Stimulated activated CD4-positive, alpha-beta T cell treated with anti-CD3 and anti-CD28 coated beads, Interleukin-4, amount 100 ng/mL, for 48 hours (primary cell): ENCODE results near the gene CHIT1.

Experiments
- DNase-seq, 2 donors: peaks; one replicate each; pipeline ENCODE4 v3.0.0-alpha.2; 2020; ENCODE audit warnings: low read depth in 2 of 2

CHIT1 gene

GRCh38 chr1:203189951-203190352, 39.5 kb downstream of the CHIT1 start:
- no peak for DNase-seq

- DNase-seq, result no peak
These were observed 40.7 kb downstream of the CHIT1 start for GRCh38 chr1:203188686-203189232.

GRCh38 chr1:203187689-203188264, 41.7 kb downstream of the CHIT1 start:
- DNase-seq, result no peak

- DNase-seq, result no peak
These were observed 42.2 kb downstream of the CHIT1 start for GRCh38 chr1:203187304-203187685.

GRCh38 chr1:203186446-203187303, 42.8 kb downstream of the CHIT1 start, which contains the start of gene CHI3L1:
TSS of gene CHI3L1 (minus strand) at chr1:203186704. CDS start at chr1:203186623, 81 bp downstream.
- no peak for DNase-seq

- no peak for DNase-seq
These were observed 43.4 kb downstream of the CHIT1 start for GRCh38 chr1:203186091-203186445.

- DNase-seq, result no peak
These were observed 43.9 kb downstream of the CHIT1 start for GRCh38 chr1:203185585-203185984.

- DNase-seq, result no peak
These were observed 44.4 kb downstream of the CHIT1 start for GRCh38 chr1:203185061-203185461.

GRCh38 chr1:203184467-203184866, 45.0 kb downstream of the CHIT1 start:
- DNase-seq, result no peak

GRCh38 chr1:203183828-203184227, 45.6 kb downstream of the CHIT1 start:
- DNase-seq, result no peak

GRCh38 chr1:203182387-203182953, 47.0 kb downstream of the CHIT1 start:
- no peak for DNase-seq

- DNase-seq, result no peak
These were observed 47.7 kb downstream of the CHIT1 start for GRCh38 chr1:203181586-203182386.

GRCh38 chr1:203180611-203181330, 48.7 kb downstream of the CHIT1 start:
- no peak for DNase-seq

- DNase-seq, result no peak
These were observed 49.8 kb downstream of the CHIT1 start for GRCh38 chr1:203179667-203180005.

GRCh38 chr1:203178821-203179666, 50.4 kb downstream of the CHIT1 start:
- DNase-seq, result no peak

GRCh38 chr1:203178083-203178482, 51.4 kb downstream of the CHIT1 start:
- DNase-seq, result no peak

GRCh38 chr1:203177470-203178039, 51.9 kb downstream of the CHIT1 start:
- no peak for DNase-seq

- DNase-seq, result no peak
These were observed 52.5 kb downstream of the CHIT1 start for GRCh38 chr1:203177036-203177405.

GRCh38 chr1:203176273-203177035, 53.0 kb downstream of the CHIT1 start:
- DNase-seq, result no peak
